HG03521 (cell line): ENCODE measurements around the gene NRCAM.

Source experiments
- ATAC-seq: cut with Tn5 transposase; IDR thresholded peaks from one replicate; pipeline ENCODE4 v1.9.1; 2021; ENCODE audit warnings: mild to moderate bottlenecking, moderate library complexity; ENCODE audit not compliant: unreplicated experiment

The NRCAM gene

DNA sequence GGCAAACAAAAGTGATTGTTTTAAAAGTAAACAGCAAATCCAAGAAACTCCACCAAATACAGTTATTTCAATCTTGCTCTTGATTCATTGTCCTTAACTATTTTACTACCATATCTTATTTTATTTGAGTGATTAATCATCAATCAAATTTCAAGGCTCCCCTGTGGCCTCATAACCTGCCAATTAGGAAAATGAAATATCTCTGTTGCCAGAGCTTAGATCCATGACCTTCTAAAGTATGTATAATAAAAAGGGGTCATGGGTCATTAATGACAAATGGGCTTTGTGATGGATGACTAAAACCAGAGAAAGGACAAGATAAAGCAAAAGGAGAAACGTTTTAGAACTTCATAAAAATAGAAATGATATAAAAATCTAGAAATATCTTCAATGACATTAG lies 28.5 kb downstream of the NRCAM start:
- no peak for ATAC-seq

DNA sequence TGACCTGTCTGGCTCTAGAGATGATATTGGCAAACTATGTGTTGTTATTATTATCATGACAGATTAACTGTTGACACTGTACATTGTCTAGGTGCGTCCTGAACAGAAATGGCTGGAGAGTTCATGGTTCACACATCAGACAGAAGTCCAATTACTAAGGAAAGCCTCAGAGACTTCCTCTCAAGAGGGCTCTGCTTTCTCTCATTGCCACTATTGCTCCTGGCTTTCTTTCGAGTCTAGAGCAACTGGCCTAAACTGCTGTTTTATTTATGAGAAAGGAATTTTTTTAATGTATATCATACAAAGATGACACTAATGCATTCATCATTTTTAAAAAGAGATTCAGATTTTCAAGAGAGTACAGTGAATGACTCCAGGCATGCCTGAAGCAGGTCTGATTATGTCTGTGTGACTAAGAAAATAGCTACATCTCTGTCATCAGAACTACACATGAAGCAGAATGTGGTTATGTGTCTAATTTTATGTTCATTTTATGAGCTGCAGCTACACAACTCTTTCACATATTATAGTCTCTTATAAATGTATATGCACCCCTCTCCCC lies 30.4 kb downstream of the NRCAM start:
- no peak for ATAC-seq

DNA sequence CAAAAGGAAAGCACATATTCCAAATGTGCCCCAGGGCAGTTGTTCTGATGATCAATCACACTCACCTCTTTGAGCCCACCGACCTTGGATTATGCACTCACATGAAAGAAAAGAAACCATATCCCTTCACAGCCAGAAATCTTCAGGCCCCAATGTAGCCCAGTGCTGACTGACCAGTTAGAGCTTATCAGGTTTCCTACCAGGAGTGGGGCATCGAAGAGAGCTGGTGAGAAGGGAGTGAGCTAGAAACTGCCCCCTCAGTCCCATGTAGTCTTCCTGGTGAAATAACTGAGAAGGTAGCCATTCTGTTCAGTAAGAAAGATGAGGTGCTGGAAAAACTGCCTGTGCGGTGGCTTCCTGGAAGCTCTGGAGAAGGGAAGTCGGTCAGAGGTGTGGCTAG lies 32.2 kb downstream of the NRCAM start:
- no peak for ATAC-seq

DNA sequence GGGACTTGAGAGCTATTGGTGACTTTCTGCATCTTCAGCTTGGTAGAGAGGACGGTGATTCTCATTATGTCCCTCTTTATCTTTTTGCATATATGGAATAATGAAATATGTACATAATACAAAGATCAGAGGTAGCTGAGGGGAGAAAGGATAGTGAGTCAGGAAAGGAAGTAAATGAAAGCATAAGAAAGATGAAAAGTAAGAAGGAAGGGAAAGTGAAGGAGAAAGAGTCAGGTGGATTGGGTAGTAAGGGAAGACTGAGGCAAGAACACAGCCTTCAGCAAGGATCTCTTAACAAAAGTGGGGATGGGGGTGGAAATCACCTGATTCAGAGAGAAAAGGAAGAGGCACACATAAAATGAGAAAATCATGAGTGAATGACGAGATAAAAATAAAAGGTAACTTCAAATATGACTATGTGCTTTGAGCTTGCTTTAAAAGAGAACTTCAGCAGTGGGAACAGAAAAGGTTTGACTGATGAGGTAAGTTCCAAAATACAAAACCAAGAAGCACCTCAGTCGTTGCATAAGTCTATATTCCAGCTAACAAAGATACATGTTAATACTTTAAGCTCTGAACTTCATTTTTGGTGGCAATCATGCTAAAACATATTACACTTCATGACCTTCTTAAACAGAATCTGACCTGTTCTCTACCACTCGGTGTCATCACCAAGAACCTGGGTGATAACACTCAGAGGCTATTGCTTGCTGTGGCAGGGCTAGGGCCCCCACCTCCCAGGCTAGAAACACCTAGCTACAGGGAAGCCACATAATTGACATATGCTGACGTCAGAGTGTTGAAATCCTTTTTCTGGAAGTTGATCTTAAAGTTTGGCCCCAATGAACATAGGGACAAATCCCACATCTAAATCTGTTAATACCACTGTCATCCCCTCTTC lies 32.9 kb downstream of the NRCAM start:
- ATAC-seq: no peak

DNA sequence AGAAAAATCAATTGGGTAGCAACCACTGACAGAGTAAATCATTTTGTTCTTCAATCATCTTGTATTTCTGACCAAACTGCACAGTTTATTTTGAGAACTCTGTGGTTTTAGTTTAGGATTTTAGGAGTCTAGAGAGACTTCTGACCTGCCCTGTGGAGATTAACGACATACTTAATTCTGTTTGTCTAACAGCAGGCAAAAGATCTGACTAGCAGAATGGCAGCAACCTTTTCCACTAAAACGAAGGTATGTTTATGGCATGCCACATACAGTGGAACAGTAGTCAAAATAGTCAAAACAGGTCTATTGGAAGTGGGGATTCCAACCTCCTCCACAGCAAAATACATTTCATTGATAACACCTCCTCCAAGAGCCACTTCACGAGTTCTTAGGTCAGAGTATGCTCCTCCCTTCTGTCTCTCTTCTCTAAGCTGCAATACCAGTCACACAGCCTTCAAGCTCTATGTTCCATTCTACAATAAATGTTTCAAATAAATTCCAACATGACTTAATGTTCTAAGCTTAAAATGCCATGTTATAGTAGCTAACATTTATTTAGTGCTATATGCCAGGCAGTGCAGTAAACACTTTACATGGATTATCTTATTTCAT lies 34.4 kb downstream of the NRCAM start:
- ATAC-seq: no peak

DNA sequence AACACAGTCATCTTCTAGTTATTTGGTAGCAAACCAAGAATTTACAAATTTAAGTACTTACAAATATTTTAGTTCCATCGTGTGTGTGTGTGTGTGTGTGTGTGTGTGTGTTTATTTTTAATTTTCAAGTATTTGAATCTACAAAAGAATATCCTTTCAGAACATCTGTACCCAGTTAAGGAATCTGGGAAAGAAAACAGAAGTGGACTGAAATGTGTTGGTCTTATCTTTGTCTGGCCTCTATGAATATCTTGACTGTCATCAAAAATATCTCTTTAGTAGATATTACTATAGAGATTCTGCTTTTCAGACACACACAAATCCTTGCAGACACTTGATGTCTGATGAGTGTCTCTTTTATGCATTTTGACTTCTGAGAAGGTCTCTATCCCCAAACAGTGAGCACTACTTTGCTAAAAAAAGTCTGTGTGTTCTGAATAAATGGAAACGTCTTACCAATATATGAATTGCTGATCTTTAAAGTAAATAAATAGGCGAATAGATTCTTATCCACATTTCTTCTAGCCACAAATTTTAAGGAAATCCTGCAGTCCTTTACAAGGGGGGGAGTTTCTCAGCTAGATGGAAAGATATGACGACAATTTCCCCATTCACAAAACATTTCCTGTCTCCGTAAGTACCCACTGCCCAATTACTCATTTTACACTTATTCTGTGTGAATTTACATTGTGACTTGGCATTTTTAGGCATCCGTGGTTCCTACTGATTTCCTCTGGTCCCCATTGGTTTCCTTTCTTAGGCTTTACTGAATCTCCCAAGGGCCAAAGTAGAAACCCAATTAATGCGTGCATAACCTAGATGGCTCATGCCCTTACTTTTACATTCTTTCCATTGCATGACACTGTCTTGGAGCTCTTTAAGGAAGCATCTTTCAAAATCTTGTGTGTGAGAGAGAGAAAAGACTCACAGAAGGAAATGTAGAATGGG lies 36.0 kb downstream of the NRCAM start:
- ATAC-seq: no peak

DNA sequence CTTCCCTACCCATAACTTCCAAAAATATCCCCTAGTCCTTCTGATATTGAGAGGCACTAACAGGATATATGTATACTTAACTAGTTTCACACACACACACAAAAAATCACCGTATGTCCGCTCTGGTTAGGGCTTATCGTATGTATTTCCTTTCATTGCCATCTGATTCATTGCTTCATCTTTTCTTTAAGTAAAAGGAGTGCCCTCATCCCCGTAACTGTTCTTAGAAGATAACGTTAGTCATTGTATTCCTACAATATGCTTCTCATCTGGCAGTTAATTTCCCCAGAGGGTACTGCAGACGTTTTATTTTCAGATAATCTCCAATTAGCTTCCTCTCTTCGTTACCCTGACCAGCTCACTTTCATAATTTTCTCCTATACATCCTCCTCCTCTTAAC lies 37.3 kb downstream of the NRCAM start:
- no peak for ATAC-seq

DNA sequence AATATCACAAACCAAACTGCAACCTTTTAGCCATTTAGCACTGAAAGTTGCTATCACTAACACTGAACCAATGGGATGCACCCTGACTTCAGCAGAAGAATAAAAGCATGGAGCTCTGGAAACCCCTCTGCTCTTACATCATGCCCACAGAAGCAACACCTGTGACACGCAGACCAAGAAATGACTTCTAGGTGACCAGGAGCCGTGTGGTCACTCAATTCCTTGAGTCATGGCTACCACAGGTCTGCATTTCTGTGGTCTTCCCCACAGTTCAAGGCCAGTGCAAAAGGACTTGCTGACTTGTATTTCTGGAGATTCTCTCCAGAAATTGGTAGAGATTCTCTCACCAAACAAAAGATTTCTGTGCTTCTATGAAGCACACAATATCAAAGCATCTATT lies 38.3 kb downstream of the NRCAM start:
- ATAC-seq: no peak

DNA sequence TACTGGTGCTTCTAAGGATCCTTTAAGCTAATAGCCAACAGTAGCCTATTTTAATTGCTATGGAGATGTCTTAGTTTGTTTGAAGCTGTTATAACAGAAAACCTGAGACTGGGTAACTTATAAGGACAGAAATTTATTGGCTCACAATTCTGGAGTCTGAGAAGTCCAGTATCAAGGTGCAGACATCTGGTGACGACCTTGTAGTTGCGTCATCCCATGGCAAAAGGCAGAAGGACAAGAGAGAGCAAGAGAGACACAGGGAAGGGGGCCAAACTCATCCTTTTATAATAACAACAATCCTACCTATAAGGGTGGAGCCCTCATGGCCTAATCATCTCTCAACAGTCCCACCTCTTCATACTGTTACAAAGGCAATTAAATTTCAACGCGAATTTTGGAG lies 39.1 kb downstream of the NRCAM start:
- no peak for ATAC-seq

DNA sequence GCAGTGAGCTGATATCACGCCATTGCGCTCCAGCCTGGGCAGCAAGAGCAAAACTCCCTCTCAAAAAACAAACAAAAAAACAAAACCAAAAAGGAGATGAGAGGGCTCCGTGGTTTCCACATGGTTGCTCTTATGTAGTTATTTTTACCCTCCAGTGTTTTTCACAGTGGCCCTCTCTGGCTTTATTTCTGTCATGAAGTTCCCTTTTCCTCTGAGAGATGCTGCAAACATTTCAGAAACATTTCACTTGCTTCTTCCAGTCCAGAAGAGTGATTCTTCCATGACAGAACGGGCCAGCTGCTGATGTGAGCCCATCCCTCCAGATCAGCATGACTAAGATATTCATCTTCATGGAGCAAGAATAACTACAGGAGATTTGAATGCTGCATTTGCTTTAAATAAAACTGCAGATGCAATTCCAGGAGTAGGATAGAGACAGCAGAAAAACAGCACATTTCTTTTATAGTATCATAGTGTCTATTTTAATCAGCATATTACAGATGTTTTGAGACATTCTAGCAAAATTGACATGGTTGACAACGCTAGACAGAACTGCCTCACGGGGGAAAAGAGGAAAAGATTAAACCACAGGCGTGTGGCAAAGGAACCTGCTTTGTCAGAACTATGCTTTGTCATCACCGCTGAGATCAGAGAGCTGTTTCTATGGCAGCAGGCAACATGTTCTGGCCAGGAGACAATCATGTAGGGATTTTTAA lies 40.3 kb downstream of the NRCAM start:
- peak; percentile 71 for ATAC-seq

DNA sequence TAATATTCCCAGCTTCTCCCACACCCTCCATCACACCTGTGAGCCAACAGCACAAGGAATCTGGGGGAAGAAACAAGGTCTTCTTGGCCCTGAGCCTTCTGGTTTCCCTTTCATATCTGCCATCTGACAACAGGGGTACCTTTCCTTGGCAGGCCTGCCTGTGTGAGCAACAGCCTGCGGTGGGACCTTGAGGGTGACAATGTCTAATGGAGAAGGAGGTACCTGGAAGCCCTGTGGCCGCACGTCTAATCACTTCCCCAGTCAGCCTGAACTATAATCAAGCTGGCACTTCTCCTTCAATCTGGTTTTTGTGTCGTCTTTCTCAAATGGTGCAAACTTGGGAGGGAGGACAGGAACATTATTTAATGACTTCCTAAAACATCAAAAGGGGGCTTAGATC lies 41.2 kb downstream of the NRCAM start:
- ATAC-seq: no peak

DNA sequence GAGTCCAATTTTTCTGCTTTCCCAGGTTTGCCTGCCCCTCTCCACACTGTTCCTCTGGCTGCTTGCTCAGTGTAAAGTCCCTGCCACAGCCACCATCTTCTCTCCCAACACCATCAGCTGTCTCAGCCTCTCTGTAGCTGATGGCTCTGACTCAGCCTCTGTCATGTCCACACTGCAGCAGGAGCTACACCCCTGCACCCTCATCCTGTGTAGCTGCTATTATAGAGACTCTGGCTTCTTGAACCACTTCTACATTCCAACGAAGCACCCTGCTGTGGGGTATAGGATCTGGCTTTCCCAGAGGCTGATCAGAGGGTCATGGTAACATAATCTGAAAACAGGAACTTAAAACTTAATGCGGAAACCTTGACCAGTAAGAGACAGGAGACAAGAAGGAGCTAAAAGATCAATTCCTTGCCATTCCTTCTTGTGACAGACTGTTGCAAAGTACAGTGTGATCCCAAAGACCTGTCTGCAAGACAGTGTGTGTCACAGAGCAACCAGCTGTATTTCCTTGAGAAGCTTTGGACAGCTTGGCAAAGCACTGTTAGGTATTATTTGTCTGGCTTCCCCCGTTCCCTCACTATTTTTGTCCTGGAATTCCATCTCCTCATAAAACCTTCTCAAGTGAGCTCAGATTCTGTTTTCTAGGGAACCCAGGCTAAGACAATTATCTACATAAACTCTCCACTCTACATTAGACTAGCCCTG lies 42.3 kb downstream of the NRCAM start:
- ATAC-seq: no peak

DNA sequence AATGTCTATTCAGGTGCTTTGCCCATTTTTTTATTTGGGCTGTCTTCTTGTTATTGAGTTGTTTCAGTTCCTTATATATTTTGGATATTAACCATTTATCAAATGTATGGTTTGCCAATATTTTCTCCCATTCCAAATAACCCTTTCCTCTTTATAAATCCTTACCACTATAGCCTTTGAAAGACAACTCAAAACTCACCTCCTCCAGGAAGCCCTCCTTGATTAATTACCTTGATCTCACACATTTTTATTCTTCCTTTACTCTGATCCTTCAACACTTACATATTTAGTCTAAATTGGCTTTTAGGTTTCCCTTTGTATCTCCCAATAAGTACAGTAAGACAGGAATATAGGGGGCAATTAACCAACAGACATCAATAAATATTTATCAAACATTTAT lies 42.9 kb downstream of the NRCAM start:
- no peak for ATAC-seq

DNA sequence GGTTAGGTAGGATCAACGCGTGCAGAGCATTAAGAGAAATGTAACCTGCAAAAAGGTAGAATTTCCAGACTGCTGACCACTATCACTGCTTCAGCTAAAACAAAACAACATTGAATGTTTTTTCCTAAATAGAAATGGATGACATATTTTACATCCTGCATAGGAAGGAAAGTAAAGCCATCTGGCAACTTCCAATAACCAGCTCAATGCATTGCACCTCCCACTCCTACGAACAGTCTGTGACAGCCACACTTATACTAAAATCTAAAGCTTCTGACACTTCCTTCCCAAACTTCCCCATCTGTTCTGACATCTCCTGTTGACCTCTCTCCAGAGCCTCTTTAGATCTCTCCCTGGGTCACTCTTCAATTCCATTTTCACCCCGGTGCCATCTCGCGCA lies 47.1 kb downstream of the NRCAM start:
- ATAC-seq: no peak

DNA sequence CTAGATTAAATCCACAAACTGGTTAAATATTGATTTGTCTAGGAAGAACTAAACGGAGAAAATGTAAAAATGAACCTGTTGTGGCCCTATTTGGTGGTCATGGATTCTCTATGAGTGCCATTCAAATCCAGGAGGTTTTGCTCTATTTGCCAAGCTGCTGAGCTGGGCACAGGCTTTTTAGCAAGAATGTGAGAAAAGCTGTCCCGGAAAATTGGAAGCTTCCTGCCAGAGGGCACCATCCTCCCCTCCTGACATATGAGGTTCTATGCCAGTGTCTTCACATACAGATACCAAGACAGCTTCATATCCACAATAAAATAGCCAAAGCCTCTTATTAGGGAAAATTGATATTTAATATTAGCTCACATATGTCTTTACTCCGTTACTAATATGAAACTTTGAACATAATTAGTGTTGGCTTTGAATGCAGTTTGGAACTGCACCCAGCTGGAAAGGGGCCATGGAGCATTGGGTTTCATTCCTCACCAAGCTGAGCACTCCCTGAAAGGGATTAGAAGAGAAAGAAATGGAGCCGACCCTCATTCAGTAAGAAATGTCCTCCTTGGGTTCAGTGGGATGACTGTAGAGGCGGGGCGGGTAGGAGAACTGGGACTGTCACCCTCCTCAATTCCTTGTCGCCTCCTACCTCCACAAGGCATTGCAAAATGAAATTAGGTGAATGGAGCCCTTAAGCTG lies 47.8 kb downstream of the NRCAM start:
- no peak for ATAC-seq

DNA sequence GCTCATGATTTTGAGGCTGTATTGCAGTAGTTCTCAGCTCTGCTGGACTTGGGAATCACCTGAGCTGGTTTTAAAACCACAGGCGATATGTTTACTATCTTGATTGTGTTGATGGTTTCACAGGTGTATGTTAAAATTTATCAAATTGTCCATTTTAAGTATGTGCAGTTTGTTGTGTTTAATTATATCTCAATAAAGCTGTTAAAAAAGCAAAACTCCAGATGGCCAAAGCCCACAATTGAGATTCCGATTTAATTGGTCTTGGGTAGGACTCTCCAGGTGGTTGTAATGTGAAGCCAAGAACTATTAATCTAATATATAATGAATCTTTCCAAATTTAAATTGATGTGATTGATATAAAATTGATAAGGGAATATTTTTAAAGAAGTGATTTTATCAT lies 48.6 kb downstream of the NRCAM start:
- no peak for ATAC-seq

DNA sequence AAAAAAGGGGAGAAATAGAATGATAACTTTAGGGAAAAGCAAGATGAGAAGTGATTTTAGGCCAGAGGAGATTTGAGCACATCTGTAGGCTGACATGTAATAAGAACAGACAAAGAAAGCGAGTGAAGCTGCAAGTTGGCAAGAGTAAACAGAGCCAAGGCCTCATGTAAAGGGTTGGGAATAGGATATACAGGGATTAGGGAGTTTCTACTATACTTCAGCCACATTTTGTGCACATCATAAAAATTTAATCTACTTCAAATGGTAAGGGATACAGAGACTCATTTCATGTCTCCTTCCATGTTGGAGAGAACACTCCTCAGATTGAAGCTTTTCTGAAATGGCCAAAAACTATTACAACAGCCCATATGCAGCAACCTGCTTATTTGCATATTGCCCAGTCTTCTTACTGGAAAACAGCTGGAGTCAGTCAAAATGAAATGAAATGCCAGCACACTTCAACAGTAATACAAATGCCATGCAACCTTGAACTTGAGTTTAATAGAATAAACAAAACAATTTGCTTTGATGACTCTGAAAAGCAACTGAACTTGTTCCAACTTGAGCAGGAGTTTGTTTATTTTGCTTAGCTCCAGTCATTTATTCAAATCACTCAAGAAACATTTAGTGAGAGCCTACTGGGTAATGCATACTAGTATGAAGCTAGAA lies 49.9 kb downstream of the NRCAM start:
- ATAC-seq: no peak

DNA sequence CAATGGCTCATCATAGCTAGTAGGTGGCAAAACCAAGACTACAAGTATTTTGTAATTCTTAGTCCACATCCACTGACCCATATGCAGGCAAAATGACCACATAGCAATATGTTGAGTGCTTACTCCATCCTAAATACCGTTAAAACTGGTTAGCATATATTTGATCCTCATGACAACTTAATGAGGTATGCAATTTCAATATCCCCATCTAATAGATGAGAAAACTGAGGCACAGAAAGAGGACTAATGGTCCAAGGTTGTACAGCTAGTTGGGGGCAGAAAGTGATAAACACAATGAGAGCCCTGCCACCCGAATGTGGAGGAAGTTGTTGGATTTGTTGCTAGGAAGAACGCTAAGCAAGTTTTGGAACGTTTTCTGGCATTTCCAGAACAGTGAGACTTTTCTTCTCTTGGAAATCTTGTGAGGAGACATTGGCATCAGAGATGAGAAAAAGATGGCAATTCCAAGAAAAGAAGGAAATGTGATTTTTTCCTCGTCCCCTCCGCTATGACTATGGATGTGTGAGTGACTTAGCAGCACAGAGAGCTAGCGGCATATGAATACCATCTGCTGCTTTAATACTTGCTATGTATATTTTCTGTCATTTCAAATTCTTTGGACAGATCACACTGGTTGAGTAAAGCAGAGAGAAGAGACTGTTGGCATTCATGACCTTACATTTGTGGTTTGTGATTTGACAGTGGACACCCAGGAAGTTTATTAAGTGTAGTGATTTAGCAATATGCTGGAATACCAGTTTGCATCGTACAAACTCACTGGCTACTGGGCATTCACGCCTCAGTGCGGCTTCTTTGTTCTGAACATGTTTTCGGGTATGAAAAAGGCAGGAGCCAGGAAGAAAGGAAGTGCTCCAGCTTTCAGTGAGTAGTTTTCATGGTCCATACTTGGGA lies 51.5 kb downstream of the NRCAM start:
- no peak for ATAC-seq
